Activated CD8-positive, alpha-beta T cell treated with anti-CD3 and anti-CD28 coated beads for 36 hours (primary cell): ENCODE measurements around the gene C14orf180. TPM values are rescaled to one million over a fixed set of nuclear protein-coding genes. Genes with fewer than 3 reads are reported as not detected.

Source experiments
- ATAC-seq: fragments of 200-7000 bp; cut with Tn5 transposase; one replicate; pipeline ENCODE4 v1.10.0; 2021; ENCODE audit warnings: mild to moderate bottlenecking, moderate library complexity
- CTCF ChIA-PET: fragments of 350-600 bp; sonication (Branson Sonifier 250); formaldehyde crosslinking; loops from one replicate; lab custom pipeline; 2021; ENCODE audit warnings: antibody characterized with exemption; lab: Charles Lee
- POLR2A ChIA-PET: fragments of 350-600 bp; sonication (Branson Sonifier 250); formaldehyde crosslinking; loops from one replicate; lab custom pipeline; 2021; ENCODE audit warnings: antibody characterized with exemption; lab: Charles Lee
- DNase-seq: peaks from one replicate; pipeline ENCODE4 v3.0.0-alpha.2; 2020
- H3K27ac Mint-ChIP-seq: one replicate; pipeline ENCODE4 v1.8.0; 2021; ENCODE audit warnings: mild to moderate bottlenecking, mixed read lengths
- H3K27me3 Mint-ChIP-seq: one replicate; pipeline ENCODE4 v1.8.0; 2021; ENCODE audit warnings: mixed read lengths
- H3K36me3 Mint-ChIP-seq: one replicate; pipeline ENCODE4 v1.8.0; 2021; ENCODE audit warnings: low read depth, mixed read lengths
- H3K4me1 Mint-ChIP-seq: one replicate; pipeline ENCODE4 v1.8.0; 2021; ENCODE audit warnings: low read depth, mixed read lengths
- H3K4me3 Mint-ChIP-seq: one replicate; pipeline ENCODE4 v1.8.0; 2021; ENCODE audit warnings: mild to moderate bottlenecking, moderate library complexity, mixed read lengths
- H3K9me3 Mint-ChIP-seq: one replicate; pipeline ENCODE4 v1.8.0; 2021; ENCODE audit warnings: mixed read lengths
- intact Hi-C: fragments of 100-400 bp; cut with micrococcal nuclease; formaldehyde crosslinking; loops from one replicate; pipeline ENCODE4 v1.10.0; 2022
- total RNA-seq, 2 experiments: library from RNA; stranded (reverse); gene quantifications; one replicate each; pipeline ENCODE4 v1.2.3, GENCODE V29; 2021
- TF ChIP-seq, protein P1 (sequence below): fragments of 200-600 bp; IDR thresholded peaks from one replicate; pipeline ENCODE4 v1.8.0; 2022; ENCODE audit warnings: antibody characterized with exemption, mild to moderate bottlenecking

C14orf180 gene
- total RNA-seq, 2 experiments from 2014 or later: not detected

DNA sequence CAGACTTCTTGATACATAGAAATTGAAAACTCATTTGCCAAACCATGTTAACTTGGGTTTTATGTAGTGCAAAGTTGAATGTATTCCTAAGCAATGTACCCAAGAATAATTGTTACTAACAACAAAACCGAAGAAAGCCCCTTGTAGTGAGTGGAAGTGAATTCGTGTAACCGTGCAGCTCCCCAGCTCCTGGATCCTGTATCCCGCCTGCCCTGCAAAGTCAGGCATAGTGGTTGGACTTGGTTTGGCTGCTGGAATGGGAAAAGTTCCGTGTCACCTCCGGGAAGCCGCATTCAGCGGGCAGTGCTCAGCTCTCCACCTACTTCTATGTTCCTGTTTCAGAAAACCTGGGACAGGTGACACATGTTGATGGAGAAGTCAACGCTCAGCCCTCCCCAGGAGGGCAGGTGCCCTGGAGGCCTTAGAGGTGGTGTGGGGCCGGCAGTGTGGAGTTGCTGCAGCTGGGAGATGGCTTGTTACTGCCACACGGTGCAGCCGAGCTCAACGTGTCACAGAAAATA, 29.2 kb upstream of the C14orf180 start:
- DNase-seq (no peak), ATAC-seq (no peak)
- intact Hi-C loops: no loop called here
- H3K4me1 Mint-ChIP-seq: no peaks in the 10 kb centered on the region
- H3K27ac Mint-ChIP-seq: no peak overlapping the region
- POLR2A ChIA-PET: interaction anchor here (0.8 kb wide), 1 partner anchor 200 kb away, joined by 3 read pairs; no protein-coding TSS in a partner anchor
- no peaks in the 10 kb centered on the region for H3K9me3 Mint-ChIP-seq
- TF ChIP-seq, protein P1, sequence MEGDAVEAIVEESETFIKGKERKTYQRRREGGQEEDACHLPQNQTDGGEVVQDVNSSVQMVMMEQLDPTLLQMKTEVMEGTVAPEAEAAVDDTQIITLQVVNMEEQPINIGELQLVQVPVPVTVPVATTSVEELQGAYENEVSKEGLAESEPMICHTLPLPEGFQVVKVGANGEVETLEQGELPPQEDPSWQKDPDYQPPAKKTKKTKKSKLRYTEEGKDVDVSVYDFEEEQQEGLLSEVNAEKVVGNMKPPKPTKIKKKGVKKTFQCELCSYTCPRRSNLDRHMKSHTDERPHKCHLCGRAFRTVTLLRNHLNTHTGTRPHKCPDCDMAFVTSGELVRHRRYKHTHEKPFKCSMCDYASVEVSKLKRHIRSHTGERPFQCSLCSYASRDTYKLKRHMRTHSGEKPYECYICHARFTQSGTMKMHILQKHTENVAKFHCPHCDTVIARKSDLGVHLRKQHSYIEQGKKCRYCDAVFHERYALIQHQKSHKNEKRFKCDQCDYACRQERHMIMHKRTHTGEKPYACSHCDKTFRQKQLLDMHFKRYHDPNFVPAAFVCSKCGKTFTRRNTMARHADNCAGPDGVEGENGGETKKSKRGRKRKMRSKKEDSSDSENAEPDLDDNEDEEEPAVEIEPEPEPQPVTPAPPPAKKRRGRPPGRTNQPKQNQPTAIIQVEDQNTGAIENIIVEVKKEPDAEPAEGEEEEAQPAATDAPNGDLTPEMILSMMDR: no peak
- peaks cover 4% of the 10 kb centered on the region for H3K27me3 Mint-ChIP-seq
- CTCF ChIA-PET: no interaction called here
- no peak overlapping the region for H3K4me3 Mint-ChIP-seq
- H3K36me3 Mint-ChIP-seq: no peaks in the 10 kb centered on the region

DNA sequence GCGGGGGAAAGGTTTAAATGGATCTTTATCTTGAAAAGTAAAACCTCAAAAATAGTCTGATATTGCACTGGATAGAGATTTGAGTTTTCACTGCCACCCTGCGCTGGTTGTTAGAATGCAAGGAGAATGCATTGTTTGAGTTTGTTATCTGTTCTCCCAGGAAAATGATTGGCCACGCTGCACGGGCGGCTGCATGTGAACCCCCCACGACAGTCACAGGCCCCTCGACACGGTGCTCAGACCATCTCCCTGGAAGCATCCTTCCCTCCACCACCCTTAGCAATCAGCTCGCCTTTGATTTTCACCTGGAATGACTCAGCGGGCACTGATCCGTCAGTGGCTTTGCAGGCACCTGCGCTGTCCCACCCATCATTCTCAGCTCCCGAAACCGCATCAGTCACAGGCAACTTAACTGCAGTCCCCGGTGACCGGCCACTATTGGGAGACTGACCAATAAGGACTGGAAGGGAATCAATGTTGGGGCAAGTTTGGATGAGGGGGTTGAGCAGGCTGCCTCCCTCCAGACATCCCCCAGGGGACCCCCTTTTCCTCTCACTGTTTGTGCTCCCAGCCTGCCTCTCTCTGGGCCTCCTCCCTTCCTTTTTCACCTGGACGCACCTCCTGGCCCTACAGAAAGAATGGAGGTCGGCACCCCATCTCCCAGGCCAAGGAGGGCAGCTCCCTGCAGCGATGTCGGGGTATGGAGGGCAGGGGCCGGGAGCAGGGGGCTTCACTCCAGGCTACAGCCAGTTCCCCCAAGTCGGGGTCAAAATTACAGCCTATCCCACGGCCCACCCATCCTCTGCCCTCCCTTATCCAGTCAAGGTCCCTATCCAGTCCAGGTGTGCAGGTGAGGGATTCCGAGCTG, 28.5 kb upstream of the C14orf180 start:
- H3K27me3 Mint-ChIP-seq: peaks cover 4% of the 10 kb centered on the region
- no peak for ATAC-seq
- no peaks in the 10 kb centered on the region for H3K36me3 Mint-ChIP-seq
- H3K4me3 Mint-ChIP-seq: no peak overlapping the region
- no peaks in the 10 kb centered on the region for H3K4me1 Mint-ChIP-seq
- TF ChIP-seq, protein P1: no peak
- POLR2A ChIA-PET: interaction anchor here (0.8 kb wide), 1 partner anchor 201 kb away, joined by 3 read pairs; no protein-coding TSS in a partner anchor
- no peaks in the 10 kb centered on the region for H3K9me3 Mint-ChIP-seq
- no peak overlapping the region for H3K27ac Mint-ChIP-seq
- CTCF ChIA-PET: no interaction called here
- intact Hi-C loops: no loop called here
- no peak for DNase-seq

DNA sequence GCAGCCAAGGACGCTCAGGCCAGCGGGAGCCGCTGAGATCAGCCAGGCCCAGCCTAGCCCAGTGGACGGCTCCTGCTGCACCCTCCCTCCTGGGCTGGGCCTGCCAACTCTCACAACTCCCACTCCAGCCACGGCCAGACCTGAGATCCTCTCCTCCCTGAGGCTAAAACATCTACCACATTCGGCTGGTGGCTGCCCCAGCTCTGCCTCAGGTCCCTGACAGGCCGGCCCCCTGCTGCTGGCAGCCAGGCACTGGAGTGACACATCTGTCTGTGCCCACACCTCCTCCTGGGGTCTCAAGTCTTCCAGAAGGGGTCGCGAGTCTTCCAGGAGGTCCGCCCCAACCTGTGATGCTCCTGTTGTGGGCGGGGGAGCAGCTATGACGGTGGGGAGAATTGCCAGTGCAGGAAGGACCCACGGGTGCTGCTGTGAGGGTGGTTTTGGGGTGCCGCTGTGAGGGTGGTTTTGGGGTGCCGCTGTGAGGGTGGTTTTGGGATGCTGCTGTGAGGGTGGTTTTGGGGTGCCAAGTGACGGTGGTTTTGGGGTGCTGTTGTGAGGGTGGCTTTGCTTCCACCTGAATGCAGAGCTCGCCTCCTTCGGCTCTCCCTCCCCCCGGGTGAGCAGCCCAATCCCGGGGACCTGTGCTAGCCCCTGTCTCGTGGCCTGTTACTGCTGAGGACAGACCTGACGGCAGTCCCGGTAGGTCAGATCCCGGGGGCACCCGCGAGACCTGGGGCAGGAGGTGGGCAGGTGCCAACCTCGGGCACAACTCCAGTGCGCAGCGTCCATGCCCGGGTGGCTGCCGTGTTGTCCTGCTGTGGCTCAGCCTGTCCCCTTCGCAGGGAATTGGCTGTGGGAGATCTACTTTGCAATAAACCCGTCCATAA, 27.5 kb upstream of the C14orf180 start:
- ChIA-PET CTCF (no interaction called here), POLR2A (no interaction called here)
- no peaks in the 10 kb centered on the region for H3K36me3 Mint-ChIP-seq
- no peak overlapping the region for H3K27ac Mint-ChIP-seq
- ATAC-seq (no peak), DNase-seq (no peak)
- H3K4me3 Mint-ChIP-seq: no peak overlapping the region
- no peaks in the 10 kb centered on the region for H3K9me3 Mint-ChIP-seq
- TF ChIP-seq, protein P1: no peak
- peaks cover 4% of the 10 kb centered on the region for H3K27me3 Mint-ChIP-seq
- intact Hi-C loops: no loop called here
- no peaks in the 10 kb centered on the region for H3K4me1 Mint-ChIP-seq

DNA sequence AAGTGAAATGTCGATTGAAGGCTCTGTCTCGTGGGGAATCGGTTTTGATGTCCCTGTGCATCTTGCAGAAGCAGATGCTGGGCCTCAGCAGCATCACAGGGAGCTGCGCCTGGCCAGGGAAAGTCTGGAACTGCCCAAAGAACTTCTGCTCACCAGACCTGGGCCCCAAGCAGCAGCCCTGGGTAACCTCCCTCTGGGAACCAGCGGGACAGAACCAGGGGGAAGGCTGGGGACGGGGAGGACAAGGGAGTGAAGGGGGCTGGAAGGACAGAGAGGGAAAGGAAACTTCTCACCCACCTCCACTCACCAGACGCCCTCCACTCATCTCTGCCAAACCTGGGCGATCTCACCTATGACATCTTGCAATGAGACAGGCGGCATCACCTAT, 26.8 kb upstream of the C14orf180 start:
- ATAC-seq (no peak), DNase-seq (no peak)
- Mint-ChIP-seq H3K4me1 (no peaks in the 10 kb centered on the region), H3K4me3 (no peak overlapping the region), H3K27ac (no peak overlapping the region), H3K9me3 (no peaks in the 10 kb centered on the region), H3K36me3 (no peaks in the 10 kb centered on the region), H3K27me3 (peaks cover 4% of the 10 kb centered on the region)
- intact Hi-C loops: no loop called here
- CTCF ChIA-PET: no interaction called here
- TF ChIP-seq, protein P1: no peak
- POLR2A ChIA-PET: no interaction called here
